ENCODE measurements around the gene SWAP70. TPM values are rescaled to one million over a fixed set of nuclear protein-coding genes. Genes with fewer than 3 reads are reported as not detected.

Gene SWAP70
- total and polyA plus RNA-seq, 2 of the 13 experiments (the other 11 are each of a cell fraction or from before 2014, with no cell fraction given), result 4.6 to 8.7 TPM

DNA sequence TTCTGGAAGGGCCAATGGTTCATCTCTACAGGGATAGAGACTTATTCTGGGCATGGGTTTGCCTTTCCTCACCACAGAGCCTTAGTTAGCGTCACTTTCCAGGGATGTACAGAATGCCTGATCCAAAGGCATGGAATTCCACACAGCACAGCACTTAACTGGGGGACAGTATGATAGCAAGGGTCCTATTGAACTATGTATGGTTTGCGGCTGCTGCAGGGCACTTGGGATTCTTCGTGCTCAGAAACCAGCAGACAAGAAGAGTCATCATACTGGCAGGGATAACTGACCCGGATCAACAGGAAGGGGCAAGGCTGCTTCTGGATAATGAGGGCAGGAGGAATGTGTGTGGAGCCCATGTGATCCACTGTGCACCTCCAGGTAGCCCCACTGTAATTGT, 105.7 kb downstream of the SWAP70 start (continued):
- TF ChIP-seq THAP7 (CRISPR knock-in tag; IDR thresholded peaks at IDR 0.05) (no peak), ZNF296 (CRISPR knock-in tag; conservative IDR thresholded peaks at IDR 0.05) (no peak), ZNF7 (CRISPR knock-in tag; IDR thresholded peaks at IDR 0.05) (no peak), ZNF747 (CRISPR knock-in tag; IDR thresholded peaks at IDR 0.05; ENCODE audit: borderline replicate concordance) (no peak), KLF15 (CRISPR knock-in tag; IDR thresholded peaks at IDR 0.05; ENCODE audit: borderline replicate concordance) (no peak)

DNA sequence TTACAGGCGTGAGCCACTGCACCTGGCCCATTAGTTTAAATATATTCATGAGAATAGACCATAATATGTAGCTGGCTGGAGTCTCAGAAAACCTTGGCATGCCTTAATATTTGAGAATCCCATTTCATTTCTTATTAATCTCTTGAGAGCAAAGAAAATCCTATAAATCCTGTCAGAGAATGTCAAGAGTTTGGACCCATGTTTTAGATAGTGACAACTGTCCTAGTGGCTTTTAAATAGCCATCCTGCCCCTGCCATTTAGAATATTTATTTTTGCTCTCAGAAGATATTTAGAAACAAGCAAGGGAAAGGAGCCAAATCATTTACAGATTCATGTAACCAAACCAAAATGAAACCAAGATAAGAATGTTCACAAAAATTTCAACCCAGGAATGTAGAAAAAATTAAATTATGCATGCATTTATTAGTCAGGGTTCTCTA, 107.2 kb downstream of the SWAP70 start:
- peaks cover 13% of the 10 kb centered on the region for H3K79me2 ChIP-seq (ENCODE audit: insufficient read depth, low read length)
- intact Hi-C loops (cut with micrococcal nuclease; ENCODE audit: unreplicated experiment), result no loop called here

DNA sequence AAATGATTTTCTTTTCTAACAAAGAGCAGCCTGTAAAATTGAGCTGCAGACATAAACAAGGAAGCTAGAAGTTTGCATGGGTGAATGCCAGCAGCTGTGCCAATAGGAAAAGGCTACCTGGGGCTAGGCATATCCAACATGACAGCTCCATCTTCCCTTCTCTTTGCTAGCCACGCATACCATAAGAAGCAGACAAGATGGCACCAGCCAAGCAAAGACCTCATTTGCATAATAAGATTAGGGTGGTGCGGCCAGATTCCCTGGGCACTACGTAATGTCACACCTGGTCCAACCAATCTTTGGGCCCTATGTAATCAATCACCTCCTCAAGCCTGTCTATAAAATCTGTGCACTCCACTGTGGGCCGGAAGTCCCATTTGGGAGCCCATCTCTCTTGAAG, 108.3 kb downstream of the SWAP70 start:
- TF ChIP-seq ZNF598 (CRISPR knock-in tag; IDR thresholded peaks at IDR 0.05; ENCODE audit: borderline replicate concordance), result no peak
- TF ChIP-seq GPN1 (CRISPR knock-in tag; IDR thresholded peaks at IDR 0.05; ENCODE audit: borderline replicate concordance), result no peak
- TF ChIP-seq ZNF280B (CRISPR knock-in tag; IDR thresholded peaks at IDR 0.05; ENCODE audit: borderline replicate concordance), result no peak
- TF ChIP-seq TOE1 (CRISPR knock-in tag; IDR thresholded peaks at IDR 0.05), result no peak
- no peak for TF ChIP-seq ZNF430 (CRISPR knock-in tag; IDR thresholded peaks at IDR 0.05)
- no peak for TF ChIP-seq FOXC1 (CRISPR knock-in tag; IDR thresholded peaks at IDR 0.05; ENCODE audit: borderline replicate concordance)
- Histone ChIP-seq H3K4me1 (ENCODE audit: insufficient read depth, low read length) (no peaks in the 10 kb centered on the region), H3K9ac (ENCODE audit: insufficient read depth, low read depth, low read length) (no peak overlapping the region), H3K27ac (ENCODE audit: extremely low read length, insufficient read depth, low read length) (no peak overlapping the region), H3K9me3 (ENCODE audit: low read length) (no peaks in the 10 kb centered on the region), H4K20me1 (ENCODE audit: insufficient read depth, low read length) (no peaks in the 10 kb centered on the region), H3K36me3 (replicated peaks in 1 of 2; ENCODE audit: control insufficient read depth in 1 of 2, insufficient read depth in 2 of 2, low read length in 2 of 2) (peaks cover 0 to 2% of the 10 kb centered on the region in 2 experiments; a peak in 2 of 5 replicates), H3K27me3 (ENCODE audit: control insufficient read depth in 1 of 2, insufficient read depth in 2 of 2, low read length in 2 of 2) (no peaks in the 10 kb centered on the region), H3K4me2 (ENCODE audit: low read depth, low read length) (no peak overlapping the region), H3K4me3 (replicated peaks in 1 of 3; ENCODE audit: insufficient read depth in 1 of 3, low read depth in 2 of 3, low read length in 3 of 3) (no peak overlapping the region), H3K79me2 (ENCODE audit: insufficient read depth, low read length) (peaks cover 2% of the 10 kb centered on the region), H2AFZ (ENCODE audit: low read length) (no peak overlapping the region)
- FAIRE-seq (no peak), DNase-seq (ENCODE audit: low spot score) (no peak), ATAC-seq (no peak)
- WGBS (ENCODE audit: low lambda C conversion rate), result 98% methylated on average over 4 of the region's 4 CpGs
- no TSS peak for BruUV-seq (replicated peaks)
- ChIA-PET POLR2A (interaction anchor here (1.0 kb wide), 1 partner anchor 13 kb away, joined by 3 read pairs; no protein-coding TSS in a partner anchor), CTCF (ENCODE audit: low intra/inter-chr PET ratio, low total read pairs) (no interaction called here)
- in situ Hi-C loops (cut with HindIII; ENCODE audit: extremely low pct_ligation_motif_present, low pct_unique_long_range_greater_than_20kb) (no loop called here), intact Hi-C loops (cut with micrococcal nuclease; ENCODE audit: unreplicated experiment) (no loop called here)

More for the DNA sequence above, 107.2 kb downstream of the SWAP70 start:
- Histone ChIP-seq H2AFZ (ENCODE audit: low read length) (no peak overlapping the region), H3K36me3 (replicated peaks in 1 of 2; ENCODE audit: control insufficient read depth in 1 of 2, insufficient read depth in 2 of 2, low read length in 2 of 2) (no peaks in the 10 kb centered on the region; a peak in 1 of 5 replicates), H3K27ac (ENCODE audit: extremely low read length, insufficient read depth, low read length) (no peak overlapping the region), H3K4me1 (ENCODE audit: insufficient read depth, low read length) (peaks cover 9% of the 10 kb centered on the region), H3K9ac (ENCODE audit: insufficient read depth, low read depth, low read length) (no peak overlapping the region), H3K27me3 (ENCODE audit: control insufficient read depth in 1 of 2, insufficient read depth in 2 of 2, low read length in 2 of 2) (no peaks in the 10 kb centered on the region), H3K4me3 (replicated peaks in 1 of 3; ENCODE audit: insufficient read depth in 1 of 3, low read depth in 2 of 3, low read length in 3 of 3) (no peak overlapping the region), H3K4me2 (ENCODE audit: low read depth, low read length) (no peak overlapping the region), H3K9me3 (ENCODE audit: low read length) (no peaks in the 10 kb centered on the region), H4K20me1 (ENCODE audit: insufficient read depth, low read length) (no peaks in the 10 kb centered on the region)
- no peak for TF ChIP-seq ZNF180 (CRISPR knock-in tag; IDR thresholded peaks at IDR 0.05; ENCODE audit: borderline replicate concordance, low read depth)
- FAIRE-seq (no peak), ATAC-seq (no peak), DNase-seq (ENCODE audit: low spot score) (no peak)
- ChIA-PET POLR2A (no interaction called here), CTCF (ENCODE audit: low intra/inter-chr PET ratio, low total read pairs) (no interaction called here)
- BruUV-seq (replicated peaks), result no TSS peak
- 100% methylated on average over 1 of the region's 1 CpG for WGBS (ENCODE audit: low lambda C conversion rate)
- in situ Hi-C loops (cut with HindIII; ENCODE audit: extremely low pct_ligation_motif_present, low pct_unique_long_range_greater_than_20kb), result no loop called here
